ENCODE results near the gene SNX30.

GRCh38 chr9:112858625-112859147 lies 108.1 kb downstream of the SNX30 start:
- TF ChIP-seq ARNT (IDR thresholded peaks at IDR 0.05) = no peak
- TF ChIP-seq HDGF (IDR thresholded peaks at IDR 0.05; ENCODE audit: borderline replicate concordance) = no peak
- no peak for TF ChIP-seq FOXK2 (IDR thresholded peaks at IDR 0.05)
- TF ChIP-seq BHLHE40 (IDR thresholded peaks at IDR 0.05; ENCODE audit: borderline replicate concordance) = no peak
- no peak for TF ChIP-seq FOXA1 (IDR thresholded peaks at IDR 0.05)
- TF ChIP-seq FOXM1 (IDR thresholded peaks at IDR 0.05; ENCODE audit: borderline replicate concordance) = no peak
- TF ChIP-seq PKNOX1 (IDR thresholded peaks at IDR 0.05) = no peak
- TF ChIP-seq ELF4 (IDR thresholded peaks at IDR 0.05) = no peak
- no peak for TF ChIP-seq CTBP1 (IDR thresholded peaks at IDR 0.05; ENCODE audit: borderline replicate concordance)
- no peak for TF ChIP-seq TARDBP (IDR thresholded peaks at IDR 0.05)

Measured in HEK293T (cell line).